Measurements from ENCODE around the gene ZGPAT. TPM values are rescaled to one million over a fixed set of nuclear protein-coding genes. Genes with fewer than 3 reads are reported as not detected.

Gene ZGPAT
- total and polyA plus RNA-seq, 2 of the 8 experiments (the other 6 are each of a cell fraction or from before 2014, with no cell fraction given), result 14.5 to 21.4 TPM

DNA sequence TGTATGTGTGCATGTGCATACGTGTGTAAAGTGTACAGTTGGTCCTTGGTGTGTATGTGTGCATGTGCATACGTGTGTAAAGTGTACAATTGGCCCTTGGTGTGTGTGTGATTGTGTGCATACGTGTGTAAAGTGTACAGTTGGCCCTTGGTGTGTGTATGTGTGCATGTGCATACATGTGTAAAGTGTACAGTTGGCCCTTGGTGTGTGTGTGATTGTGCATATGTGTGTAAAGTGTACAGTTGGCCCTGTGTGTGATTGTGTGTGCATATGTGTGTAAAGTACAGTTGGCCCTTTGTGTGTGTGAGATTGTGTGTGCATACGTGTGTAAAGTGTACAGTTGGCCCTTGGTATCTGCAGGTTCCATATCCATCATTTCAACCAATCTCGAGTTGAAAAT lies 23.6 kb downstream of the ZGPAT start:
- Histone ChIP-seq H2BK12ac (ENCODE audit: low read depth, low read length) (no peak overlapping the region), H3K79me2 (ENCODE audit: control insufficient read depth in 1 of 2, insufficient read depth in 2 of 2, low read length in 2 of 2) (peaks cover 0 to 8% of the 10 kb centered on the region in 2 experiments; a peak in 1 of 4 replicates), H3K4me1 (replicated peaks in 1 of 4; ENCODE audit: control insufficient read depth in 3 of 4, insufficient read depth in 4 of 4, low read length in 3 of 4) (no peaks in the 10 kb centered on the region), H3K27me3 (replicated peaks in 1 of 4; ENCODE audit: control insufficient read depth in 3 of 4, extremely low read depth in 1 of 4, insufficient read depth in 3 of 4, low read length in 3 of 4) (no peaks in the 10 kb centered on the region), H3K9ac (replicated peaks in 1 of 4; ENCODE audit: extremely low read depth in 1 of 4, low read depth in 3 of 4, low read length in 3 of 4) (no peak overlapping the region), H3K4me3 (ENCODE audit: extremely low read depth in 1 of 4, insufficient read depth in 2 of 4, low read depth in 3 of 4, low read length in 4 of 4) (no peak overlapping the region), H2AK5ac (ENCODE audit: low read depth, low read length) (no peak overlapping the region), H3K56ac (replicated peaks; ENCODE audit: insufficient read length, low read depth, low read length) (no peak overlapping the region), H2BK15ac (ENCODE audit: low read length) (no peak overlapping the region), H3K4ac (replicated peaks; ENCODE audit: insufficient read length, low read depth, low read length) (no peak overlapping the region), H2AFZ (ENCODE audit: low read length) (no peak overlapping the region), H3K9me3 (ENCODE audit: insufficient read depth in 2 of 2, low read depth in 1 of 2, low read length in 1 of 2) (peaks cover 0 to 4% of the 10 kb centered on the region in 2 experiments; a peak in 2 of 4 replicates), H3K23me2 (ENCODE audit: low read depth, low read length) (peaks cover 3% of the 10 kb centered on the region; the same call in 1 of the 2 replicates), H4K8ac (ENCODE audit: extremely low read depth, insufficient read depth, low read length) (no peak overlapping the region), H2BK5ac (ENCODE audit: low read depth, low read length) (no peak overlapping the region), H2BK120ac (replicated peaks; ENCODE audit: low read depth, low read length) (no peak overlapping the region), H4K20me1 (replicated peaks in 1 of 2; ENCODE audit: control insufficient read depth in 1 of 2, insufficient read depth in 2 of 2, low read length in 2 of 2) (peaks cover 5 to 43% of the 10 kb centered on the region in 2 experiments), H4K5ac (ENCODE audit: insufficient read length, low read depth, low read length) (no peak overlapping the region), H3K27ac (ENCODE audit: low read depth, low read length) (no peak overlapping the region), H4K91ac (replicated peaks; ENCODE audit: insufficient read length, low read length) (no peak overlapping the region), H3K23ac (ENCODE audit: insufficient read length) (peak overlapping the region; percentile 52), H3K14ac (ENCODE audit: insufficient read length) (no peak overlapping the region), H3K79me1 (ENCODE audit: low read depth, low read length) (peaks cover 18% of the 10 kb centered on the region), H3K36me3 (ENCODE audit: control insufficient read depth in 2 of 4, insufficient read depth in 4 of 4, low read length in 3 of 4) (peaks cover 0 to 14% (median 7%) of the 10 kb centered on the region in 4 experiments; a peak in 5 of 8 replicates), H3K18ac (ENCODE audit: extremely low read depth, low read length) (no peak overlapping the region), H3K4me2 (ENCODE audit: insufficient read depth in 1 of 2, low read depth in 2 of 2, low read length in 2 of 2) (no peak overlapping the region), H2BK20ac (ENCODE audit: low read length) (no peak overlapping the region)
- ChIA-PET CTCF (ENCODE audit: partially characterized antibody) (no interaction called here), POLR2A (ENCODE audit: partially characterized antibody) (interaction anchor here (2.7 kb wide), 1 partner anchor 24 kb away, joined by 6 read pairs; the partner anchor contains the start of genes ARFRP1 and ZGPAT)
- no peak for FAIRE-seq
- WGBS, 2 experiments (ENCODE audit: extremely low coverage in 1 of 2, insufficient coverage in 1 of 2, insufficient read length in 1 of 2, insufficient replicate concordance in 2 of 2, low coverage in 1 of 2, low lambda C conversion rate in 2 of 2, missing lambda C conversion rate in 1 of 2), result 81% methylated on average over 5 of the region's 5 CpGs; no CpG with 5 or more reads in 1 of the 2 experiments
- TF ChIP-seq EZH2 (IDR thresholded peaks at IDR 0.05; ENCODE audit: low read depth, low read length, severe bottlenecking) (no peak), SP1 (IDR thresholded peaks at IDR 0.05; ENCODE audit: low read depth, low read length) (no peak), JUN (IDR thresholded peaks at IDR 0.05; ENCODE audit: low read depth, low read length) (no peak), CBX5 (IDR thresholded peaks at IDR 0.05; ENCODE audit: low read depth, low read length) (no peak), CHD1 (IDR thresholded peaks at IDR 0.05; ENCODE audit: low read depth, low read length) (no peak)
- DNase-seq (ENCODE audit: low read depth in 1 of 2, low spot score in 2 of 2), result no peak

Data from H1 (cell line).